ENCODE measurements around the gene KCNMB1. TPM values are rescaled to one million over a fixed set of nuclear protein-coding genes. Genes with fewer than 3 reads are reported as not detected.

The KCNMB1 gene
- polyA plus RNA-seq, 1 donor from 2014 or later: not detected

DNA sequence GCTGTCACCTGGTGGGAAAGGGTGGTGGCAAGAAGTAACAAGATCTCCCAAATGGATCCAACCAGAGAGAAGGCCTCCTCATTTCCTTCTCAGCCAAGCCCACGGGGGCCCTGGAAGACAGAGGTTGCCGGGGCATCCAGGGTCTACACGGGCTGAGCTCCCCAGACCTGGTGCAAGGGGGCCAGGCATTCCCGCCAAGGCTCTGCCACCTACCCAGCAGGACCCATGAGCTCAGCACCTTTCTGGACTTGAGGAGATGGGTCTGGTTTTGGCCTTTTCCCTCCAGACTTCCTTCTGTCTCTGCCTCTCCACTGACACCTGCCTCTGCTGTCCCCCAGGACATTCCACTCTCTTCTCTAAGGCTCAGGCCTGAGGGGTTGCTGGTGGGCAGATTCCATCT, 42.4 kb upstream of the KCNMB1 start:
- no peaks in the 10 kb centered on the region for H4K20me1 ChIP-seq (ENCODE audit: insufficient read depth)
- no peak for TF ChIP-seq EZH2 (IDR thresholded peaks at IDR 0.05; ENCODE audit: borderline replicate concordance, insufficient read depth, low read length, poor library complexity, severe bottlenecking)
- no peak for TF ChIP-seq POLR2AphosphoS5 (IDR thresholded peaks at IDR 0.05)
- TF ChIP-seq, protein P1, sequence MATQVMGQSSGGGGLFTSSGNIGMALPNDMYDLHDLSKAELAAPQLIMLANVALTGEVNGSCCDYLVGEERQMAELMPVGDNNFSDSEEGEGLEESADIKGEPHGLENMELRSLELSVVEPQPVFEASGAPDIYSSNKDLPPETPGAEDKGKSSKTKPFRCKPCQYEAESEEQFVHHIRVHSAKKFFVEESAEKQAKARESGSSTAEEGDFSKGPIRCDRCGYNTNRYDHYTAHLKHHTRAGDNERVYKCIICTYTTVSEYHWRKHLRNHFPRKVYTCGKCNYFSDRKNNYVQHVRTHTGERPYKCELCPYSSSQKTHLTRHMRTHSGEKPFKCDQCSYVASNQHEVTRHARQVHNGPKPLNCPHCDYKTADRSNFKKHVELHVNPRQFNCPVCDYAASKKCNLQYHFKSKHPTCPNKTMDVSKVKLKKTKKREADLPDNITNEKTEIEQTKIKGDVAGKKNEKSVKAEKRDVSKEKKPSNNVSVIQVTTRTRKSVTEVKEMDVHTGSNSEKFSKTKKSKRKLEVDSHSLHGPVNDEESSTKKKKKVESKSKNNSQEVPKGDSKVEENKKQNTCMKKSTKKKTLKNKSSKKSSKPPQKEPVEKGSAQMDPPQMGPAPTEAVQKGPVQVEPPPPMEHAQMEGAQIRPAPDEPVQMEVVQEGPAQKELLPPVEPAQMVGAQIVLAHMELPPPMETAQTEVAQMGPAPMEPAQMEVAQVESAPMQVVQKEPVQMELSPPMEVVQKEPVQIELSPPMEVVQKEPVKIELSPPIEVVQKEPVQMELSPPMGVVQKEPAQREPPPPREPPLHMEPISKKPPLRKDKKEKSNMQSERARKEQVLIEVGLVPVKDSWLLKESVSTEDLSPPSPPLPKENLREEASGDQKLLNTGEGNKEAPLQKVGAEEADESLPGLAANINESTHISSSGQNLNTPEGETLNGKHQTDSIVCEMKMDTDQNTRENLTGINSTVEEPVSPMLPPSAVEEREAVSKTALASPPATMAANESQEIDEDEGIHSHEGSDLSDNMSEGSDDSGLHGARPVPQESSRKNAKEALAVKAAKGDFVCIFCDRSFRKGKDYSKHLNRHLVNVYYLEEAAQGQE (IDR thresholded peaks at IDR 0.05; ENCODE audit: borderline replicate concordance): no peak
- no peak for TF ChIP-seq EP300 (conservative IDR thresholded peaks at IDR 0.05; ENCODE audit: poor library complexity, severe bottlenecking)
- no peak for TF ChIP-seq MXI1 (conservative IDR thresholded peaks at IDR 0.05; ENCODE audit: poor library complexity, severe bottlenecking)
- no peak for TF ChIP-seq SMC3 (conservative IDR thresholded peaks at IDR 0.05; ENCODE audit: poor library complexity)
- no peak for TF ChIP-seq RAD21 (conservative IDR thresholded peaks at IDR 0.05)
- TF ChIP-seq, protein P2, sequence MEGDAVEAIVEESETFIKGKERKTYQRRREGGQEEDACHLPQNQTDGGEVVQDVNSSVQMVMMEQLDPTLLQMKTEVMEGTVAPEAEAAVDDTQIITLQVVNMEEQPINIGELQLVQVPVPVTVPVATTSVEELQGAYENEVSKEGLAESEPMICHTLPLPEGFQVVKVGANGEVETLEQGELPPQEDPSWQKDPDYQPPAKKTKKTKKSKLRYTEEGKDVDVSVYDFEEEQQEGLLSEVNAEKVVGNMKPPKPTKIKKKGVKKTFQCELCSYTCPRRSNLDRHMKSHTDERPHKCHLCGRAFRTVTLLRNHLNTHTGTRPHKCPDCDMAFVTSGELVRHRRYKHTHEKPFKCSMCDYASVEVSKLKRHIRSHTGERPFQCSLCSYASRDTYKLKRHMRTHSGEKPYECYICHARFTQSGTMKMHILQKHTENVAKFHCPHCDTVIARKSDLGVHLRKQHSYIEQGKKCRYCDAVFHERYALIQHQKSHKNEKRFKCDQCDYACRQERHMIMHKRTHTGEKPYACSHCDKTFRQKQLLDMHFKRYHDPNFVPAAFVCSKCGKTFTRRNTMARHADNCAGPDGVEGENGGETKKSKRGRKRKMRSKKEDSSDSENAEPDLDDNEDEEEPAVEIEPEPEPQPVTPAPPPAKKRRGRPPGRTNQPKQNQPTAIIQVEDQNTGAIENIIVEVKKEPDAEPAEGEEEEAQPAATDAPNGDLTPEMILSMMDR (IDR thresholded peaks at IDR 0.05; ENCODE audit: poor library complexity, severe bottlenecking): no peak
- no peak for TF ChIP-seq TAF1 (IDR thresholded peaks at IDR 0.05; ENCODE audit: low read depth)
- H2AFZ ChIP-seq (ENCODE audit: low read depth, low read length): no peak overlapping the region
- no peak overlapping the region for H3K9ac ChIP-seq (ENCODE audit: low read length)
- H3K9me3 ChIP-seq (ENCODE audit: low read length): no peaks in the 10 kb centered on the region
- no peaks in the 10 kb centered on the region for H3K36me3 ChIP-seq (ENCODE audit: insufficient read depth, low read length)
- no peak overlapping the region for H3K4me2 ChIP-seq (ENCODE audit: low read length)
- no peak overlapping the region for H3K4me3 ChIP-seq (ENCODE audit: low read length)
- H3K27me3 ChIP-seq (ENCODE audit: insufficient read depth, low read depth, low read length): no peaks in the 10 kb centered on the region
- no peak overlapping the region for H3K27ac ChIP-seq (ENCODE audit: low read length)
- no peaks in the 10 kb centered on the region for H3F3A ChIP-seq (ENCODE audit: insufficient read depth, low read length, poor library complexity, severe bottlenecking)
- no peaks in the 10 kb centered on the region for H3K79me2 ChIP-seq (replicated peaks; ENCODE audit: insufficient read depth, low read length)
- no peaks in the 10 kb centered on the region for H3K9me2 ChIP-seq (ENCODE audit: insufficient read depth, low read length)

DNA sequence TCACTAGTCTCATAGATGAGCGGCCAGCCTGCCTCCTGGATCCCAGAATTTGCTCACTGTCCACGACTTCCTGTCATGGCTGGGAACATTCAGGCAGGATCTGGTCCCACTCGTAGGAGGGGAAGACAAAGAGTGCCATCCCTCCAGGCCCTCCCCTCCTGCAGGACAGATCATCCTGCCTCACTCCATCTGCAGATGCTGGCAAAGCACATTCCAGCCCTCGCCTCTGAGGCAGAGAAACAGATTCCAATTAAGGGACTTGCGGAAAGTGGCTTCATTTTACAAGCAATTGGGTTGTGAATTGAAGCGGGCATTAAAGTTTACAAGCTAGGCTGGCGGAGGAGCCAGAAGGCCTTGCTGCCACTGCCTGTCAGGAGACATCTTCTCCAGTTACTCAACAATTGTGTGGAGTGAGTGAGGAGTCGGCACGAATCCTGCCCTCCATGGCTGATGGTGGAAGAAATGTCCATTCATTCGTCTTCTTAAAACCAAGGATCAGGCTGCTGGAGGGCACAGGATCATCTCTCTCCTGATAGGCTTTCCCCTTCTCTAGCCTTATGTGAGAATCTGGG, 41.8 kb upstream of the KCNMB1 start:
- H3K9ac ChIP-seq (ENCODE audit: low read length): no peak overlapping the region
- TF ChIP-seq EZH2 (IDR thresholded peaks at IDR 0.05; ENCODE audit: borderline replicate concordance, insufficient read depth, low read length, poor library complexity, severe bottlenecking): no peak
- TF ChIP-seq, protein P2 (IDR thresholded peaks at IDR 0.05; ENCODE audit: poor library complexity, severe bottlenecking): no peak
- TF ChIP-seq, protein P1 (IDR thresholded peaks at IDR 0.05; ENCODE audit: borderline replicate concordance): no peak
- no peak for TF ChIP-seq EP300 (conservative IDR thresholded peaks at IDR 0.05; ENCODE audit: poor library complexity, severe bottlenecking)
- TF ChIP-seq TAF1 (IDR thresholded peaks at IDR 0.05; ENCODE audit: low read depth): no peak
- no peak for TF ChIP-seq RAD21 (conservative IDR thresholded peaks at IDR 0.05)
- TF ChIP-seq POLR2AphosphoS5 (IDR thresholded peaks at IDR 0.05): no peak
- no peak for TF ChIP-seq MXI1 (conservative IDR thresholded peaks at IDR 0.05; ENCODE audit: poor library complexity, severe bottlenecking)
- no peak for TF ChIP-seq SMC3 (conservative IDR thresholded peaks at IDR 0.05; ENCODE audit: poor library complexity)
- no peaks in the 10 kb centered on the region for H4K20me1 ChIP-seq (ENCODE audit: insufficient read depth)
- H3K27ac ChIP-seq (ENCODE audit: low read length): no peak overlapping the region
- H3K4me3 ChIP-seq (ENCODE audit: low read length): no peak overlapping the region
- no peaks in the 10 kb centered on the region for H3K79me2 ChIP-seq (replicated peaks; ENCODE audit: insufficient read depth, low read length)
- no peaks in the 10 kb centered on the region for H3K27me3 ChIP-seq (ENCODE audit: insufficient read depth, low read depth, low read length)
- H3K36me3 ChIP-seq (ENCODE audit: insufficient read depth, low read length): no peaks in the 10 kb centered on the region
- H3K9me2 ChIP-seq (ENCODE audit: insufficient read depth, low read length): no peaks in the 10 kb centered on the region
- no peak overlapping the region for H3K4me2 ChIP-seq (ENCODE audit: low read length)
- H2AFZ ChIP-seq (ENCODE audit: low read depth, low read length): no peak overlapping the region
- H3K9me3 ChIP-seq (ENCODE audit: low read length): no peaks in the 10 kb centered on the region
- no peaks in the 10 kb centered on the region for H3F3A ChIP-seq (ENCODE audit: insufficient read depth, low read length, poor library complexity, severe bottlenecking)
